WTC11 (cell line): Measurements from ENCODE around the gene ACR. TPM values are rescaled to one million over a fixed set of nuclear protein-coding genes. Genes with fewer than 3 reads are reported as not detected.

Source experiments
- ATAC-seq: fragments of 200-7000 bp; cut with Tn5 transposase; 2 replicates; pipeline ENCODE4 v1.10.0; 2021; ENCODE audit warnings: mild to moderate bottlenecking, moderate library complexity
- CTCF ChIA-PET: fragments of 300-600 bp; sonication (Branson Sonifier 250); formaldehyde crosslinking; loops from one replicate; lab custom pipeline; 2021; ENCODE audit warnings: antibody characterized with exemption; lab: Charles Lee
- POLR2A ChIA-PET: fragments of 350-600 bp; sonication (Branson Sonifier 250); formaldehyde crosslinking; loops from one replicate; lab custom pipeline; 2021; ENCODE audit warnings: antibody characterized with exemption; lab: Charles Lee
- DNase-seq: peaks from one replicate; pipeline ENCODE4 v3.0.0; 2021; ENCODE audit warnings: low spot score
- H3K27ac Mint-ChIP-seq: 2 replicates; pipeline ENCODE4 v1.8.0; 2021; ENCODE audit warnings: mixed read lengths
- H3K27me3 Mint-ChIP-seq: 2 replicates; pipeline ENCODE4 v1.8.0; 2021; ENCODE audit warnings: low read depth, mild to moderate bottlenecking, moderate library complexity, mixed read lengths
- H3K36me3 Mint-ChIP-seq: 2 replicates; pipeline ENCODE4 v1.8.0; 2021; ENCODE audit warnings: mixed read lengths
- H3K4me1 Mint-ChIP-seq: 2 replicates; pipeline ENCODE4 v1.8.0; 2022; ENCODE audit warnings: mixed read lengths
- H3K4me3 Mint-ChIP-seq: 2 replicates; pipeline ENCODE4 v1.8.0; 2021; ENCODE audit warnings: mild to moderate bottlenecking, moderate library complexity, mixed read lengths
- H3K9me3 Mint-ChIP-seq: 2 replicates; pipeline ENCODE4 v1.8.0; 2021; ENCODE audit warnings: mixed read lengths
- ARID4B ChIP-seq: sonication (generic); formaldehyde crosslinking; IDR thresholded peaks from 2 replicates; pipeline ENCODE4 v1.8.0; 2023; ENCODE audit warnings: missing genetic modification reagents, mild to moderate bottlenecking, borderline replicate concordance
- E2F4 ChIP-seq: sonication (generic); formaldehyde crosslinking; IDR thresholded peaks from 2 replicates; pipeline ENCODE4 v1.8.1; 2022; ENCODE audit warnings: low read depth, mild to moderate bottlenecking, moderate library complexity, missing genetic modification reagents, borderline replicate concordance
- EMX1 ChIP-seq: fragments of 250-450 bp; sonication (Bioruptor Pico); IDR thresholded peaks from 2 replicates; pipeline ENCODE4 v1.8.0; 2021; ENCODE audit warnings: mild to moderate bottlenecking
- IRF1 ChIP-seq: sonication (generic); formaldehyde crosslinking; IDR thresholded peaks from 2 replicates; pipeline ENCODE4 v1.8.0; 2023; ENCODE audit warnings: missing genetic modification reagents
- JUN ChIP-seq: sonication (generic); formaldehyde crosslinking; IDR thresholded peaks from 2 replicates; pipeline ENCODE4 v1.8.0; 2023; ENCODE audit warnings: mild to moderate bottlenecking, missing genetic modification reagents
- NFE2L1 ChIP-seq: sonication (generic); formaldehyde crosslinking; IDR thresholded peaks from 2 replicates; pipeline ENCODE4 v1.8.1; 2023; ENCODE audit warnings: missing genetic modification reagents
- NR1H2 ChIP-seq: sonication (generic); formaldehyde crosslinking; IDR thresholded peaks from 2 replicates; pipeline ENCODE4 v1.9.0; 2021; ENCODE audit warnings: mild to moderate bottlenecking, moderate library complexity, missing genetic modification reagents
- OVOL2 ChIP-seq: fragments of 250-450 bp; sonication (Bioruptor Pico); IDR thresholded peaks from 2 replicates; pipeline ENCODE4 v1.9.0; 2021; ENCODE audit warnings: mild to moderate bottlenecking, borderline replicate concordance
- SMAD3 ChIP-seq: sonication (generic); formaldehyde crosslinking; IDR thresholded peaks from 2 replicates; pipeline ENCODE4 v1.8.0; 2022; ENCODE audit warnings: missing genetic modification reagents, mild to moderate bottlenecking, borderline replicate concordance
- SP1 ChIP-seq: sonication (generic); formaldehyde crosslinking; conservative IDR thresholded peaks from 2 replicates; pipeline ENCODE4 v1.8.1; 2022; ENCODE audit warnings: missing genetic modification reagents
- TP53 ChIP-seq: sonication (generic); formaldehyde crosslinking; IDR thresholded peaks from 2 replicates; pipeline ENCODE4 v1.8.1; 2023; ENCODE audit warnings: mild to moderate bottlenecking, missing genetic modification reagents
- ZNF232 ChIP-seq: sonication (generic); formaldehyde crosslinking; IDR thresholded peaks from 2 replicates; pipeline ENCODE4 v1.8.0; 2022; ENCODE audit warnings: mild to moderate bottlenecking, missing genetic modification reagents
- ZNF317 ChIP-seq: sonication (generic); formaldehyde crosslinking; IDR thresholded peaks from 2 replicates; pipeline ENCODE4 v1.8.1; 2023; ENCODE audit warnings: low read depth, mild to moderate bottlenecking, moderate library complexity, missing genetic modification reagents, borderline replicate concordance
- ZNF423 ChIP-seq: fragments of 250-450 bp; sonication (Bioruptor Pico); IDR thresholded peaks from 2 replicates; pipeline ENCODE4 v2.1.2; 2022; ENCODE audit warnings: mild to moderate bottlenecking, moderate library complexity
- ZNF671 ChIP-seq: fragments of 250-450 bp; sonication (Bioruptor Pico); IDR thresholded peaks from 2 replicates; pipeline ENCODE4 v1.8.0; 2021; ENCODE audit warnings: mild to moderate bottlenecking
- total RNA-seq: library from RNA; stranded (reverse); gene quantifications from 3 replicates; pipeline ENCODE4 v1.2.3, GENCODE V29; 2021
- TF ChIP-seq, protein P1 (sequence below): sonication (generic); formaldehyde crosslinking; IDR thresholded peaks from 2 replicates; pipeline ENCODE4 v1.8.0; 2022; ENCODE audit warnings: missing genetic modification reagents

Gene ACR
- total RNA-seq, 1 experiment from 2014 or later = 0.46 TPM

GRCh38 chr22:50723991-50724390, 14.0 kb upstream of the ACR start:
- ChIA-PET CTCF (interaction anchor here (1.2 to 1.3 kb wide), 2 partner anchors 8 to 51 kb away, joined by 3 read pairs; no protein-coding TSS in a partner anchor), POLR2A (no interaction called here)
- TF ChIP-seq TP53 (CRISPR knock-in tag) (no peak), IRF1 (CRISPR knock-in tag) (no peak), ARID4B (CRISPR knock-in tag) (no peak), SP1 (CRISPR knock-in tag) (no peak), ZNF423 (no peak), E2F4 (CRISPR knock-in tag) (no peak), EMX1 (CRISPR knock-in tag) (no peak)
- TF ChIP-seq, protein P1, sequence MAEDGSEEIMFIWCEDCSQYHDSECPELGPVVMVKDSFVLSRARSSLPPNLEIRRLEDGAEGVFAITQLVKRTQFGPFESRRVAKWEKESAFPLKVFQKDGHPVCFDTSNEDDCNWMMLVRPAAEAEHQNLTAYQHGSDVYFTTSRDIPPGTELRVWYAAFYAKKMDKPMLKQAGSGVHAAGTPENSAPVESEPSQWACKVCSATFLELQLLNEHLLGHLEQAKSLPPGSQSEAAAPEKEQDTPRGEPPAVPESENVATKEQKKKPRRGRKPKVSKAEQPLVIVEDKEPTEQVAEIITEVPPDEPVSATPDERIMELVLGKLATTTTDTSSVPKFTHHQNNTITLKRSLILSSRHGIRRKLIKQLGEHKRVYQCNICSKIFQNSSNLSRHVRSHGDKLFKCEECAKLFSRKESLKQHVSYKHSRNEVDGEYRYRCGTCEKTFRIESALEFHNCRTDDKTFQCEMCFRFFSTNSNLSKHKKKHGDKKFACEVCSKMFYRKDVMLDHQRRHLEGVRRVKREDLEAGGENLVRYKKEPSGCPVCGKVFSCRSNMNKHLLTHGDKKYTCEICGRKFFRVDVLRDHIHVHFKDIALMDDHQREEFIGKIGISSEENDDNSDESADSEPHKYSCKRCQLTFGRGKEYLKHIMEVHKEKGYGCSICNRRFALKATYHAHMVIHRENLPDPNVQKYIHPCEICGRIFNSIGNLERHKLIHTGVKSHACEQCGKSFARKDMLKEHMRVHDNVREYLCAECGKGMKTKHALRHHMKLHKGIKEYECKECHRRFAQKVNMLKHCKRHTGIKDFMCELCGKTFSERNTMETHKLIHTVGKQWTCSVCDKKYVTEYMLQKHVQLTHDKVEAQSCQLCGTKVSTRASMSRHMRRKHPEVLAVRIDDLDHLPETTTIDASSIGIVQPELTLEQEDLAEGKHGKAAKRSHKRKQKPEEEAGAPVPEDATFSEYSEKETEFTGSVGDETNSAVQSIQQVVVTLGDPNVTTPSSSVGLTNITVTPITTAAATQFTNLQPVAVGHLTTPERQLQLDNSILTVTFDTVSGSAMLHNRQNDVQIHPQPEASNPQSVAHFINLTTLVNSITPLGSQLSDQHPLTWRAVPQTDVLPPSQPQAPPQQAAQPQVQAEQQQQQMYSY (CRISPR knock-in tag) = no peak
- H3K4me1 Mint-ChIP-seq = peaks cover 4% of the 10 kb centered on the region
- H3K4me3 Mint-ChIP-seq = no peak overlapping the region
- H3K9me3 Mint-ChIP-seq = no peaks in the 10 kb centered on the region
- H3K27me3 Mint-ChIP-seq = peaks cover 44% of the 10 kb centered on the region
- H3K27ac Mint-ChIP-seq = no peak overlapping the region
- no peak for DNase-seq
- ATAC-seq = no peak
- no peaks in the 10 kb centered on the region for H3K36me3 Mint-ChIP-seq

DNA sequence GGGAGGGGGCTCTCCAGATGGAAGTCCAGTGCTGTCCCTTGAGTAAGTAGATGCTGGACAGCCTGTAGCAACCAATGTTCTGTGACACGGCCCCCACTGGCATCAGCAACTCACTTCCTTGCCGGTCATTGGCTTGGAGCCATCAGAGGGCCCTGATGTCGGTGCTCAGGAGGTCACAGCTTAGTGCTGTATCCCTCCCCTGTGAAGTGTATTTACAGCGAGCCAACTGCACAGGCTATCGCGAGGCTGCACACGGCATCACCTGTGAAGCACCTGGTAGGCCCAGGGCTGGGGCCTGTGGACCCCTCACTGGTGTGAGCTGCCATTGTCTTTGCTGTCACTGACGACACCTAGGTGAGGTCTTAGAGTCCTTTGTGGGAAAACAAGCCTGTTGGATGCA, 13.4 kb upstream of the ACR start:
- H3K4me1 Mint-ChIP-seq = peaks cover 4% of the 10 kb centered on the region
- H3K27me3 Mint-ChIP-seq = peaks cover 41% of the 10 kb centered on the region
- no peak overlapping the region for H3K4me3 Mint-ChIP-seq
- TF ChIP-seq ZNF671 = no peak
- TF ChIP-seq OVOL2 (CRISPR knock-in tag) = no peak
- no peak for TF ChIP-seq JUN (CRISPR knock-in tag)
- TF ChIP-seq ZNF317 = no peak
- no peak for TF ChIP-seq NFE2L1 (CRISPR knock-in tag)
- TF ChIP-seq SMAD3 (CRISPR knock-in tag) = no peak
- no peak for TF ChIP-seq SP1 (CRISPR knock-in tag)
- no peak for TF ChIP-seq NR1H2 (CRISPR knock-in tag)
- TF ChIP-seq TP53 (CRISPR knock-in tag) = no peak
- no peak for TF ChIP-seq ZNF232 (CRISPR knock-in tag)
- no peak for TF ChIP-seq IRF1 (CRISPR knock-in tag)
- no peaks in the 10 kb centered on the region for H3K36me3 Mint-ChIP-seq
- DNase-seq (no peak), ATAC-seq (no peak)
- ChIA-PET POLR2A (no interaction called here), CTCF (interaction anchor here (1.2 kb wide), 1 partner anchor 50 kb away, joined by 3 read pairs; no protein-coding TSS in a partner anchor)
- no peaks in the 10 kb centered on the region for H3K9me3 Mint-ChIP-seq
- H3K27ac Mint-ChIP-seq = no peak overlapping the region
